GM21529 (cell line): ENCODE measurements around the gene GCLC.

Experiments
- ATAC-seq: cut with Tn5 transposase; IDR thresholded peaks from one replicate; pipeline ENCODE4 v1.9.1; 2021; ENCODE audit not compliant: unreplicated experiment

Gene GCLC

GRCh38 chr6:53461041-53461656, 83.8 kb downstream of the GCLC start:
- ATAC-seq: peak; percentile 61

- no peak for ATAC-seq
These were observed 86.6 kb downstream of the GCLC start for GRCh38 chr6:53458105-53458866.

- ATAC-seq: no peak
These were observed 88.1 kb downstream of the GCLC start for GRCh38 chr6:53456809-53457208.

- ATAC-seq: no peak
These were observed 89.2 kb downstream of the GCLC start for GRCh38 chr6:53455678-53456077.

GRCh38 chr6:53451165-53451564, 93.7 kb downstream of the GCLC start:
- no peak for ATAC-seq

DNA sequence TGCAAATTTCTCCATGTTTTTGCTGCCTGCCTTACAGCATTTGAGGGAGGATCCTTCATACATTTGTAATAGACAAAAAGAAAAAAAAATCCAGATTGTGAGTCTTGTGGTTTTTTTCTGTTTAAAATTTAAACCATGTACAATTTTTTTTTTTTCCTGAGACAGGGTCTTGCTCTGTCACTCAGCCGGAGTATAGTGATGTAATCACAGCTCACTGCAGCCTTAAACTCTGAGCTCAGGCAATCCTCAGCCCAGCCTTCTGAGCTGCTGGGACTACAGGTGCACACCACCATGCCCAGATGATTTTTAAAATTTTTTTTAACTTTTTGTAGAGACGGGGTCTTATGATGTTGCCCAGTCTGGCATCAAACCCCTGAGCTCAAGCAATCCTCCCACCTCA, 97.0 kb downstream of the GCLC start:
- no peak for ATAC-seq
